Neuronal stem cell (in vitro differentiated cells): ENCODE measurements around the gene TMEM242.

Experiments
- DNase-seq: peaks from one replicate; pipeline ENCODE4 v3.0.0-alpha.2; 2013; ENCODE audit warnings: low spot score
- H2AFZ ChIP-seq: one replicate; pipeline ENCODE4 v1.6.1; 2013; ENCODE audit warnings: mild to moderate bottlenecking, low read length, inconsistent platforms
- H2AK5ac ChIP-seq: 2 replicates; pipeline ENCODE4 v1.6.1; 2013; ENCODE audit warnings: low read depth, mild to moderate bottlenecking, inconsistent platforms, low read length, moderate library complexity, mixed read lengths
- H2BK120ac ChIP-seq: 2 replicates; pipeline ENCODE4 v1.6.1; 2013; ENCODE audit warnings: low read depth, mild to moderate bottlenecking, inconsistent platforms, low read length, moderate library complexity, mixed read lengths
- H2BK12ac ChIP-seq: one replicate; pipeline ENCODE4 v1.6.1; 2013; ENCODE audit warnings: low read length, inconsistent platforms
- H2BK15ac ChIP-seq: 2 replicates; pipeline ENCODE4 v1.6.1; 2013; ENCODE audit warnings: mild to moderate bottlenecking, low read length, inconsistent platforms, mixed read lengths
- H2BK5ac ChIP-seq: one replicate; pipeline ENCODE4 v1.6.1; 2013; ENCODE audit warnings: inconsistent platforms, mild to moderate bottlenecking, low read length, moderate library complexity
- H3K14ac ChIP-seq: one replicate; pipeline ENCODE4 v1.6.1; 2013; ENCODE audit warnings: low read length, inconsistent platforms
- H3K18ac ChIP-seq: 2 replicates; pipeline ENCODE4 v1.6.1; 2013; ENCODE audit warnings: low read length, inconsistent platforms
- H3K23ac ChIP-seq: 2 replicates; pipeline ENCODE4 v1.6.1; 2013; ENCODE audit warnings: low read depth, mild to moderate bottlenecking, mixed read lengths, low read length, inconsistent platforms; ENCODE audit not compliant: poor library complexity
- H3K27ac ChIP-seq: replicated peaks from 3 replicates; pipeline ENCODE4 v1.5.1; 2013; ENCODE audit warnings: low read length, inconsistent platforms
- H3K27me3 ChIP-seq, 3 experiments: 2 replicates each; pipeline ENCODE4 v1.6.1; 2013; ENCODE audit warnings: low read length in 3 of 3, mild to moderate bottlenecking in 2 of 3, inconsistent platforms in 1 of 3, low read depth in 1 of 3, mixed read lengths in 1 of 3, moderate library complexity in 1 of 3; ENCODE audit not compliant: control insufficient read depth in 3 of 3, insufficient read depth in 3 of 3
- H3K36me3 ChIP-seq, 2 donors: replicated peaks in 1 of 2; 2 replicates each; pipeline ENCODE4 v1.6.1; 2013; ENCODE audit warnings: low read length in 2 of 2; ENCODE audit not compliant: control insufficient read depth in 2 of 2, insufficient read depth in 2 of 2
- H3K4ac ChIP-seq: 2 replicates; pipeline ENCODE4 v1.6.1; 2013; ENCODE audit warnings: inconsistent platforms, mild to moderate bottlenecking, low read length, moderate library complexity
- H3K4me1 ChIP-seq, 2 donors: 1 replicate in 1 of 2; 2 replicates in 1 of 2; pipeline ENCODE4 v1.6.1; 2013; ENCODE audit warnings: low read length in 2 of 2, low read depth in 1 of 2; ENCODE audit not compliant: control insufficient read depth in 2 of 2, insufficient read depth in 1 of 2
- H3K4me2 ChIP-seq: one replicate; pipeline ENCODE4 v1.6.1; 2013; ENCODE audit warnings: mild to moderate bottlenecking, low read length, inconsistent platforms; ENCODE audit not compliant: insufficient read depth, poor library complexity, severe bottlenecking
- H3K4me3 ChIP-seq, 2 donors: 2 replicates each; pipeline ENCODE4 v1.5.1; 2013; ENCODE audit warnings: low read length in 2 of 2, mild to moderate bottlenecking in 2 of 2, inconsistent platforms in 1 of 2, moderate library complexity in 1 of 2
- H3K79me1 ChIP-seq: one replicate; pipeline ENCODE4 v1.6.1; 2013; ENCODE audit warnings: low read depth, mild to moderate bottlenecking, inconsistent platforms, low read length, moderate library complexity
- H3K9ac ChIP-seq: one replicate; pipeline ENCODE4 v1.6.1; 2013; ENCODE audit warnings: mild to moderate bottlenecking, low read depth, low read length, inconsistent platforms; ENCODE audit not compliant: poor library complexity
- H3K9me3 ChIP-seq, 2 donors: replicated peaks in 1 of 2; 2 replicates each; pipeline versions ENCODE3 to v1.6.1; 2013; ENCODE audit warnings: low read length in 2 of 2, mild to moderate bottlenecking in 2 of 2, inconsistent platforms in 1 of 2, low read depth in 1 of 2, mixed read lengths in 1 of 2, moderate library complexity in 1 of 2; ENCODE audit not compliant: control insufficient read depth in 2 of 2, insufficient read depth in 1 of 2
- H4K8ac ChIP-seq: one replicate; pipeline ENCODE4 v1.6.1; 2013; ENCODE audit warnings: low read depth, mild to moderate bottlenecking, inconsistent platforms, low read length, moderate library complexity
- H4K91ac ChIP-seq: one replicate; pipeline ENCODE4 v1.6.1; 2013; ENCODE audit warnings: low read length, low read depth, mild to moderate bottlenecking, inconsistent platforms; ENCODE audit not compliant: poor library complexity
- WGBS, 2 donors: extraction: QIAGEN DNeasy Blood & Tissue Kit; methylation state at CpG; one replicate each; pipeline ENCODE4 v1.1.7; 2013; ENCODE audit warnings: missing lambda C conversion rate in 2 of 2, mixed read lengths in 1 of 2; ENCODE audit not compliant: insufficient read length in 2 of 2, insufficient replicate concordance in 1 of 2; ENCODE audit errors: extremely low coverage in 2 of 2; 5-methylcytosine and 5-hydroxymethylcytosine counted together

The TMEM242 gene

DNA sequence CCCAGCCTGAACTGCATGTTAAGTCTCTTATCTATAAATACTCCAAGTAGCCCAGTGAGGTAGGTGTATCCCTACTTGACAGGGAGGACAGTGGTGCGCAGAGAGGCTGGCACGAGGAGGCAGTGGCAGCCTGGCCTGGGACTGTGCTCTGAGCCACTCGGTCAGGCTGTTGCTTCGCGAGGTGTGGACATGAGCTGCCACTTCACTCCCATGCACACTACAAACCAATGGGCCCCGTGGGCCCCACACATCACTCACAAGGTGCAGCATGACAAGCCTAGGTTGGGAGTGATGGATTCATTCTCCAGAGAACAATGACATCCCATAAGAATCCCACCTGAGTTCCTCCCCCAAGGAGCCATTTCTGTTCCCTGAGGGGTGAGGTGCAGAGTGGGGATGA is 54.9 kb downstream of the TMEM242 start:
- Histone ChIP-seq H3K18ac (peak overlapping the region; percentile 65), H3K79me1 (no peaks in the 10 kb centered on the region), H4K8ac (no peak overlapping the region), H4K91ac (no peak overlapping the region), H3K4me3 (no peak overlapping the region), H2BK15ac (no peak overlapping the region), H2AK5ac (no peak overlapping the region), H3K14ac (no peak overlapping the region), H3K9ac (no peak overlapping the region), H2BK5ac (no peak overlapping the region), H2BK120ac (no peak overlapping the region), H3K4me2 (no peak overlapping the region), H3K27ac (no peak overlapping the region), H3K27me3 (peaks cover 0 to 21% (median 0%) of the 10 kb centered on the region in 3 experiments), H3K36me3 (no peaks in the 10 kb centered on the region), H3K4me1 (no peaks in the 10 kb centered on the region), H2AFZ (no peak overlapping the region), H3K4ac (no peak overlapping the region), H3K9me3 (peaks cover 0 to 5% of the 10 kb centered on the region in 2 donors), H2BK12ac (no peak overlapping the region), H3K23ac (no peak overlapping the region)
- no peak for DNase-seq
- no CpG with 5 or more reads among the region's 6 CpGs for WGBS, 2 donors

DNA sequence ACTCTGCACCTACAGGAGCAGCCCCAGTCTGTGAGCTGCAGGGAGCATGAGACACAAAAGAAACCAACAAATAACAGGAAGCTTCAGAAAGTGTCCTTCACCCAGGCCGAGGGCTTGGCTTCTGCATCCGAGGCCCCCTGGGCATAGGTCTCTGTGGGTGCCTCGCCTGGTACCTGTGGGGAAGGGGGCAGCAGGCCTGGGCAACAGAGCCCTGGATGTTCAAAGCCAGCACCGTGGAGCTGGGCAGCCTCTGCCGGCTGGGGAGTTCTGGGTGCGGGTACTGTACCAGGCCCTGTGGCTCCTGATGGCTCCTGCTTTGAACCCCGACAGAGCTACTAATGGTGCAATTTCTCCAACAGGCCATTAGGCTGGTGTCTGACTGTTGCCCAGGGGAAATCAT is 55.7 kb downstream of the TMEM242 start:
- no peak overlapping the region for H3K9ac ChIP-seq
- WGBS, 2 donors, result no CpG with 5 or more reads among the region's 7 CpGs
- H3K27ac ChIP-seq, result no peak overlapping the region
- H2BK15ac ChIP-seq, result no peak overlapping the region
- H3K36me3 ChIP-seq, result no peaks in the 10 kb centered on the region
- no peak overlapping the region for H2BK12ac ChIP-seq
- DNase-seq, result no peak
- no peak overlapping the region for H4K91ac ChIP-seq
- no peak overlapping the region for H3K4me3 ChIP-seq
- no peak overlapping the region for H3K23ac ChIP-seq
- no peak overlapping the region for H4K8ac ChIP-seq
- H3K9me3 ChIP-seq, result peaks cover 0 to 5% of the 10 kb centered on the region in 2 donors
- H2AK5ac ChIP-seq, result peak overlapping the region; percentile 51
- H3K14ac ChIP-seq, result no peak overlapping the region
- no peak overlapping the region for H3K4ac ChIP-seq
- H3K27me3 ChIP-seq, result peaks cover 0 to 13% (median 0%) of the 10 kb centered on the region in 3 experiments
- no peaks in the 10 kb centered on the region for H3K79me1 ChIP-seq
- no peaks in the 10 kb centered on the region for H3K4me1 ChIP-seq
- no peak overlapping the region for H2BK120ac ChIP-seq
- H2AFZ ChIP-seq, result peak overlapping the region; percentile 21
- H3K18ac ChIP-seq, result peak overlapping the region; percentile 50
- no peak overlapping the region for H2BK5ac ChIP-seq
- H3K4me2 ChIP-seq, result no peak overlapping the region

- Histone ChIP-seq H3K4ac (no peak overlapping the region), H3K9me3 (peaks cover 0 to 5% of the 10 kb centered on the region in 2 donors), H3K79me1 (no peaks in the 10 kb centered on the region), H4K8ac (no peak overlapping the region), H3K27ac (no peak overlapping the region), H2AFZ (peak overlapping the region; percentile 21), H3K27me3 (peaks cover 0 to 13% (median 0%) of the 10 kb centered on the region in 3 experiments), H2BK15ac (no peak overlapping the region), H2AK5ac (no peak overlapping the region), H3K36me3 (no peaks in the 10 kb centered on the region), H3K4me3 (no peak overlapping the region), H3K14ac (no peak overlapping the region), H3K4me2 (no peak overlapping the region), H3K9ac (no peak overlapping the region), H4K91ac (no peak overlapping the region), H2BK120ac (no peak overlapping the region), H3K23ac (no peak overlapping the region), H3K18ac (no peak overlapping the region), H2BK5ac (no peak overlapping the region), H2BK12ac (no peak overlapping the region), H3K4me1 (no peaks in the 10 kb centered on the region)
- WGBS, 2 donors, result no CpG with 5 or more reads among the region's 18 CpGs
- no peak for DNase-seq
These were observed 56.2 kb downstream of the TMEM242 start for GRCh38 chr6:157267109-157267611.

- H3K4me2 ChIP-seq, result no peak overlapping the region
- H3K4me3 ChIP-seq, result peak overlapping the region in 1 of 2 donors; percentile 46
- H4K8ac ChIP-seq, result no peak overlapping the region
- peaks cover 0 to 6% (median 0%) of the 10 kb centered on the region in 3 experiments for H3K27me3 ChIP-seq
- H3K27ac ChIP-seq, result no peak overlapping the region
- no CpG with 5 or more reads among the region's 20 CpGs for WGBS, 2 donors
- H3K23ac ChIP-seq, result peak overlapping the region; percentile 56
- H2AK5ac ChIP-seq, result no peak overlapping the region
- H2BK120ac ChIP-seq, result no peak overlapping the region
- H3K4ac ChIP-seq, result no peak overlapping the region
- H3K79me1 ChIP-seq, result no peaks in the 10 kb centered on the region
- no peak for DNase-seq
- no peak overlapping the region for H4K91ac ChIP-seq
- H3K9me3 ChIP-seq, result peaks cover 0 to 5% of the 10 kb centered on the region in 2 donors
- H3K9ac ChIP-seq, result no peak overlapping the region
- peak overlapping the region; percentile 55 for H3K18ac ChIP-seq
- H2BK12ac ChIP-seq, result no peak overlapping the region
- no peak overlapping the region for H2AFZ ChIP-seq
- no peaks in the 10 kb centered on the region for H3K36me3 ChIP-seq
- no peaks in the 10 kb centered on the region for H3K4me1 ChIP-seq
- H3K14ac ChIP-seq, result peak overlapping the region; percentile 3
- H2BK15ac ChIP-seq, result no peak overlapping the region
- no peak overlapping the region for H2BK5ac ChIP-seq
These were observed 56.8 kb downstream of the TMEM242 start for GRCh38 chr6:157266274-157267101.
